ENCODE measurements around the gene CDKAL1. TPM values are rescaled to one million over a fixed set of nuclear protein-coding genes. Genes with fewer than 3 reads are reported as not detected.
A peak's percentile ranks its signal among the peaks of the same experiment; 100 is the strongest.

CDKAL1 gene
- total RNA-seq, 1 donor from 2014 or later: 39.6 TPM

GRCh38 chr6:20946890-20947289, 412.6 kb downstream of the CDKAL1 start:
- no peak overlapping the region for H3K9ac ChIP-seq
- H3K4me2 ChIP-seq: no peak overlapping the region
- H3K9me3 Mint-ChIP-seq: peaks cover 18% of the 10 kb centered on the region
- TF ChIP-seq EZH2 (IDR thresholded peaks at IDR 0.05): no peak
- TF ChIP-seq, protein P1, sequence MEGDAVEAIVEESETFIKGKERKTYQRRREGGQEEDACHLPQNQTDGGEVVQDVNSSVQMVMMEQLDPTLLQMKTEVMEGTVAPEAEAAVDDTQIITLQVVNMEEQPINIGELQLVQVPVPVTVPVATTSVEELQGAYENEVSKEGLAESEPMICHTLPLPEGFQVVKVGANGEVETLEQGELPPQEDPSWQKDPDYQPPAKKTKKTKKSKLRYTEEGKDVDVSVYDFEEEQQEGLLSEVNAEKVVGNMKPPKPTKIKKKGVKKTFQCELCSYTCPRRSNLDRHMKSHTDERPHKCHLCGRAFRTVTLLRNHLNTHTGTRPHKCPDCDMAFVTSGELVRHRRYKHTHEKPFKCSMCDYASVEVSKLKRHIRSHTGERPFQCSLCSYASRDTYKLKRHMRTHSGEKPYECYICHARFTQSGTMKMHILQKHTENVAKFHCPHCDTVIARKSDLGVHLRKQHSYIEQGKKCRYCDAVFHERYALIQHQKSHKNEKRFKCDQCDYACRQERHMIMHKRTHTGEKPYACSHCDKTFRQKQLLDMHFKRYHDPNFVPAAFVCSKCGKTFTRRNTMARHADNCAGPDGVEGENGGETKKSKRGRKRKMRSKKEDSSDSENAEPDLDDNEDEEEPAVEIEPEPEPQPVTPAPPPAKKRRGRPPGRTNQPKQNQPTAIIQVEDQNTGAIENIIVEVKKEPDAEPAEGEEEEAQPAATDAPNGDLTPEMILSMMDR (IDR thresholded peaks at IDR 0.05): no peak
- no peak for TF ChIP-seq EZH2phosphoT487 (IDR thresholded peaks at IDR 0.05)
- no peaks in the 10 kb centered on the region for H4K20me1 ChIP-seq (ENCODE audit: low read depth)
- H3K36me3 ChIP-seq: no peaks in the 10 kb centered on the region
- H3F3A ChIP-seq (ENCODE audit: low read depth): no peaks in the 10 kb centered on the region
- H3K4me3 Mint-ChIP-seq: no peak overlapping the region
- no peak overlapping the region for H3K4me3 ChIP-seq
- peaks cover 9% of the 10 kb centered on the region for H3K36me3 Mint-ChIP-seq
- no peaks in the 10 kb centered on the region for H3K79me2 ChIP-seq (ENCODE audit: low read depth)
- H3K4me1 ChIP-seq: no peaks in the 10 kb centered on the region
- H3K4me1 Mint-ChIP-seq: peaks cover 8% of the 10 kb centered on the region
- no peak overlapping the region for H2AFZ ChIP-seq (replicated peaks)
- no peaks in the 10 kb centered on the region for H3K27me3 Mint-ChIP-seq (ENCODE audit: insufficient read depth, low read depth)
- no peak overlapping the region for H3K27ac ChIP-seq
- H3K9me3 ChIP-seq (ENCODE audit: low read depth): no peaks in the 10 kb centered on the region
- no peaks in the 10 kb centered on the region for H3K27me3 ChIP-seq
- no peak overlapping the region for H3K27ac Mint-ChIP-seq
- no peak for DNase-seq (ENCODE audit: low spot score)

DNA sequence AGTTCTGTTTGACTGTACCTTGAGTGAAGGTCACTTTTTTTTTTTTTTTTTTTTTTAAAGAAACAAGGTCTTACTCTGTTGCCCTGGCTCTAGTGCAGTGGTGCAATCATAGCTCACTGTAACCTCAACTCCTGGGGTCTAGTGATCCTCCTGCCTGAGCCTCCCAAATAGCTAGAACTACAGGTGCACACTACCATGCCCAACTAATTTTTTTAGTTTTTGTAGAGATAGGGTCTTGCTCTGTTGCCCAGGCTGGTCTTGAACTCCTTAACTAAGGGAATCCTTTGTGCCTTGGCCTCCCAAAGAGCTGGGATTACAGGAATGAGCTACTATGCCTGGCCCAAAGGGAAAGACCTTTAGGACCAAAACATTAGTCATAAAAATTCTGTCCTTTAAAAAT, 413.7 kb downstream of the CDKAL1 start:
- H3K27me3 ChIP-seq: no peaks in the 10 kb centered on the region
- H3K9me3 Mint-ChIP-seq: peaks cover 16% of the 10 kb centered on the region
- no peaks in the 10 kb centered on the region for H3K36me3 ChIP-seq
- no peak overlapping the region for H3K9ac ChIP-seq
- H3K4me3 Mint-ChIP-seq: no peak overlapping the region
- peaks cover 18% of the 10 kb centered on the region for H3K4me1 Mint-ChIP-seq
- no peaks in the 10 kb centered on the region for H4K20me1 ChIP-seq (ENCODE audit: low read depth)
- no peak overlapping the region for H2AFZ ChIP-seq (replicated peaks)
- no peaks in the 10 kb centered on the region for H3K9me3 ChIP-seq (ENCODE audit: low read depth)
- H3K79me2 ChIP-seq (ENCODE audit: low read depth): no peaks in the 10 kb centered on the region
- TF ChIP-seq, protein P1 (IDR thresholded peaks at IDR 0.05): no peak
- TF ChIP-seq EZH2 (IDR thresholded peaks at IDR 0.05) (no peak), EZH2phosphoT487 (IDR thresholded peaks at IDR 0.05) (no peak)
- H3K4me1 ChIP-seq: peaks cover 5% of the 10 kb centered on the region
- peaks cover 7% of the 10 kb centered on the region for H3K36me3 Mint-ChIP-seq
- H3K4me3 ChIP-seq: no peak overlapping the region
- H3K27me3 Mint-ChIP-seq (ENCODE audit: insufficient read depth, low read depth): no peaks in the 10 kb centered on the region
- no peaks in the 10 kb centered on the region for H3F3A ChIP-seq (ENCODE audit: low read depth)
- H3K4me2 ChIP-seq: no peak overlapping the region
- H3K27ac ChIP-seq: no peak overlapping the region
- H3K27ac Mint-ChIP-seq: no peak overlapping the region
- no peak for DNase-seq (ENCODE audit: low spot score)

DNA sequence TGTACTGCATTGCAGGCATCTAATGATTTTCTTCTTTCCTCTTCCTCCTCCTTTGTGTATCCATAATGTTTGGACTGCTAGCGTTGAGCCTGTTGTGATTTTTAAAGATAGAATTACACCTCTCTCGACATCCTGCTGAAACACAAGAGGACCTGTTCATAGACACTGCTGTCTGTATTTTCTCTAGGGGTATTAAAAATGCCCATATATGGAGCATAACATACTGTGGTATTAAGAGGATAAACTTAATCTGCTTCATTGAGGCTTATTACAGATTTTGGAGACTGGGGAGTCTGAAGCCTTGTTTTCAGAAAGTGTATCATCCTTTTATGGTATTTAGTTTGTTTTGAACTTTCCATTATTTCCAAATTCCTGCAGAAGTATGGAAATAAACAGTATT, 414.3 kb downstream of the CDKAL1 start:
- Mint-ChIP-seq H3K4me1 (peaks cover 22% of the 10 kb centered on the region), H3K27me3 (ENCODE audit: insufficient read depth, low read depth) (no peaks in the 10 kb centered on the region), H3K27ac (peak overlapping the region; percentile 19), H3K36me3 (peaks cover 3% of the 10 kb centered on the region), H3K4me3 (no peak overlapping the region), H3K9me3 (peaks cover 12% of the 10 kb centered on the region)
- Histone ChIP-seq H2AFZ (replicated peaks) (no peak overlapping the region), H3K79me2 (ENCODE audit: low read depth) (no peaks in the 10 kb centered on the region), H4K20me1 (ENCODE audit: low read depth) (no peaks in the 10 kb centered on the region), H3K36me3 (no peaks in the 10 kb centered on the region), H3K4me1 (peaks cover 10% of the 10 kb centered on the region), H3K9ac (no peak overlapping the region), H3K9me3 (ENCODE audit: low read depth) (no peaks in the 10 kb centered on the region), H3K4me2 (no peak overlapping the region), H3K27ac (no peak overlapping the region), H3F3A (ENCODE audit: low read depth) (no peaks in the 10 kb centered on the region), H3K27me3 (no peaks in the 10 kb centered on the region), H3K4me3 (no peak overlapping the region)
- TF ChIP-seq EZH2phosphoT487 (IDR thresholded peaks at IDR 0.05) (no peak), EZH2 (IDR thresholded peaks at IDR 0.05) (no peak)
- TF ChIP-seq, protein P1 (IDR thresholded peaks at IDR 0.05): no peak
- DNase-seq (ENCODE audit: low spot score): no peak

All from neural progenitor cell (in vitro differentiated cells).